SK-N-SH (cell line): ENCODE measurements around the gene CHCHD6.
A peak's percentile ranks its signal among the peaks of the same experiment; 100 is the strongest.

Experiments
- CTCF ChIP-seq: fragments of 200-600 bp; sonication (generic); IDR thresholded peaks from 2 replicates; pipeline ENCODE4 v1.6.1; 2017; ENCODE audit warnings: antibody characterized with exemption, mild to moderate bottlenecking, moderate library complexity
- EP300 ChIP-seq, 2 experiments: IDR thresholded peaks; 2 replicates each; pipeline versions ENCODE4 v1.4.0 to v1.6.1; 2012; ENCODE audit warnings: borderline replicate concordance in 1 of 2, low read depth in 1 of 2, low read length in 1 of 2
- EZH2phosphoT487 ChIP-seq: fragments of 200-600 bp; sonication (generic); IDR thresholded peaks from 2 replicates; pipeline ENCODE4 v1.6.1; 2017; ENCODE audit warnings: low read depth, mixed run types, mild to moderate bottlenecking, antibody characterized with exemption, moderate library complexity, borderline replicate concordance
- FOSL2 ChIP-seq: IDR thresholded peaks from 2 replicates; pipeline ENCODE4 v1.4.0; 2012; ENCODE audit warnings: low read depth, mild to moderate bottlenecking, moderate library complexity, borderline replicate concordance
- FOXM1 ChIP-seq: IDR thresholded peaks from 2 replicates; pipeline ENCODE4 v1.4.0; 2012; ENCODE audit warnings: low read depth, mild to moderate bottlenecking
- GABPA ChIP-seq: IDR thresholded peaks from 2 replicates; pipeline ENCODE4 v1.4.0; 2012; ENCODE audit warnings: low read depth, mild to moderate bottlenecking
- JUND ChIP-seq: IDR thresholded peaks from 2 replicates; pipeline ENCODE4 v1.4.0; 2012
- NFIC ChIP-seq: IDR thresholded peaks from 2 replicates; pipeline ENCODE4 v1.4.0; 2012; ENCODE audit warnings: borderline replicate concordance
- NRF1 ChIP-seq: IDR thresholded peaks from 2 replicates; pipeline ENCODE4 v1.6.1; 2012; ENCODE audit warnings: low read depth, mild to moderate bottlenecking, low read length
- POLR2AphosphoS5 ChIP-seq: IDR thresholded peaks from 2 replicates; pipeline ENCODE4 v1.6.1; 2012; ENCODE audit warnings: low read depth, low read length
- RAD21 ChIP-seq: IDR thresholded peaks from 2 replicates; pipeline ENCODE4 v1.6.1; 2012; ENCODE audit warnings: mild to moderate bottlenecking, low read length
- RCOR1 ChIP-seq: fragments of 150-350 bp; IDR thresholded peaks from 2 replicates; pipeline ENCODE4 v1.6.1; 2017; ENCODE audit warnings: antibody characterized with exemption, low read length
- TF ChIP-seq, protein P1 (sequence below): IDR thresholded peaks from 2 replicates; pipeline ENCODE4 v1.6.1; 2012; ENCODE audit warnings: mild to moderate bottlenecking, low read depth, low read length, moderate library complexity

DNA sequence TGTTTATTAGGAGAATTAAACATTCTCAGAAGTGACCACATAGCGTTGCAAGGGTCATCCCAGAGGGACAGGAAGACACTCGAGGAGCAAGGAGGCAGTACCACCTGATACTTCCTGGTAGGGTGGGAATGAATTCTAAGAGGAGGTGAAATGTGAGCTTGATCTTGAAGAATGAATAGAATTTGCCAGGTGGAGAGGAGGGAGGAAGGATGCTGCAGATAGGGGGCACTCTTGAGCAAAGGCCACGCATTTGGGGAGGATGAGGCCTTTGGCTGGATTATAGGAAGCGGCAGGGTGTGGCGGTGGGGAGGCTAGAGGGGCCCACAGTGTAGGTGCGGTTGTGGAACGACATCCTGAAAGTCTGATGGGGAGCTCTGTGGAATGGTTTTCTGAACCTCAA, 33.5 kb downstream of the CHCHD6 start:
- TF ChIP-seq JUND (no peak), CTCF (peak; percentile 21; the same call in 1 of the 2 replicates), EZH2phosphoT487 (no peak), POLR2AphosphoS5 (no peak), EP300 (IDR thresholded peaks at IDR 0.05; ENCODE audit: borderline replicate concordance in 1 of 2, low read depth in 1 of 2, low read length in 1 of 2) (no peak), FOSL2 (no peak), NFIC (no peak), RCOR1 (no peak), RAD21 (no peak), FOXM1 (no peak), GABPA (no peak), NRF1 (no peak)
- TF ChIP-seq, protein P1, sequence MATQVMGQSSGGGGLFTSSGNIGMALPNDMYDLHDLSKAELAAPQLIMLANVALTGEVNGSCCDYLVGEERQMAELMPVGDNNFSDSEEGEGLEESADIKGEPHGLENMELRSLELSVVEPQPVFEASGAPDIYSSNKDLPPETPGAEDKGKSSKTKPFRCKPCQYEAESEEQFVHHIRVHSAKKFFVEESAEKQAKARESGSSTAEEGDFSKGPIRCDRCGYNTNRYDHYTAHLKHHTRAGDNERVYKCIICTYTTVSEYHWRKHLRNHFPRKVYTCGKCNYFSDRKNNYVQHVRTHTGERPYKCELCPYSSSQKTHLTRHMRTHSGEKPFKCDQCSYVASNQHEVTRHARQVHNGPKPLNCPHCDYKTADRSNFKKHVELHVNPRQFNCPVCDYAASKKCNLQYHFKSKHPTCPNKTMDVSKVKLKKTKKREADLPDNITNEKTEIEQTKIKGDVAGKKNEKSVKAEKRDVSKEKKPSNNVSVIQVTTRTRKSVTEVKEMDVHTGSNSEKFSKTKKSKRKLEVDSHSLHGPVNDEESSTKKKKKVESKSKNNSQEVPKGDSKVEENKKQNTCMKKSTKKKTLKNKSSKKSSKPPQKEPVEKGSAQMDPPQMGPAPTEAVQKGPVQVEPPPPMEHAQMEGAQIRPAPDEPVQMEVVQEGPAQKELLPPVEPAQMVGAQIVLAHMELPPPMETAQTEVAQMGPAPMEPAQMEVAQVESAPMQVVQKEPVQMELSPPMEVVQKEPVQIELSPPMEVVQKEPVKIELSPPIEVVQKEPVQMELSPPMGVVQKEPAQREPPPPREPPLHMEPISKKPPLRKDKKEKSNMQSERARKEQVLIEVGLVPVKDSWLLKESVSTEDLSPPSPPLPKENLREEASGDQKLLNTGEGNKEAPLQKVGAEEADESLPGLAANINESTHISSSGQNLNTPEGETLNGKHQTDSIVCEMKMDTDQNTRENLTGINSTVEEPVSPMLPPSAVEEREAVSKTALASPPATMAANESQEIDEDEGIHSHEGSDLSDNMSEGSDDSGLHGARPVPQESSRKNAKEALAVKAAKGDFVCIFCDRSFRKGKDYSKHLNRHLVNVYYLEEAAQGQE, result no peak
